RWPE2 (cell line): ENCODE results near the gene GPATCH4.
"Not testable (repeated sequence)": the region's sequence is repeated elsewhere in the genome, so short reads cannot be mapped to it uniquely, and the experiment has no call there.

Source experiments
- ATAC-seq: fragments of 200-7000 bp; cut with Tn5 transposase; 3 replicates; pipeline ENCODE4 v1.9.1; 2021; ENCODE audit warnings: low read depth
- DNase-seq: peaks from one replicate; pipeline ENCODE4 v3.0.0-alpha.2; 2020; ENCODE audit warnings: low spot score
- H3K27ac ChIP-seq: fragments of 450-650 bp; 2 replicates; pipeline ENCODE4 v1.5.1; 2017; ENCODE audit warnings: mild to moderate bottlenecking; ENCODE audit not compliant: poor library complexity, severe bottlenecking
- H3K27me3 ChIP-seq: fragments of 250-450 bp; sonication (Bioruptor Pico); 2 replicates; pipeline ENCODE4 v1.5.1; 2021; ENCODE audit warnings: mild to moderate bottlenecking, moderate library complexity; ENCODE audit not compliant: insufficient read depth, poor library complexity, severe bottlenecking
- H3K36me3 ChIP-seq: fragments of 250-450 bp; sonication (Bioruptor Pico); 2 replicates; pipeline ENCODE4 v1.5.1; 2020; ENCODE audit warnings: low read depth, mild to moderate bottlenecking, moderate library complexity
- H3K4me1 ChIP-seq: fragments of 250-450 bp; sonication (Bioruptor Pico); 2 replicates; pipeline ENCODE4 v1.5.1; 2021; ENCODE audit warnings: mild to moderate bottlenecking, moderate library complexity; ENCODE audit not compliant: insufficient read depth, poor library complexity, severe bottlenecking
- H3K4me3 ChIP-seq: fragments of 250-450 bp; sonication (Bioruptor Pico); 2 replicates; pipeline ENCODE4 v1.5.1; 2021; ENCODE audit warnings: mild to moderate bottlenecking, moderate library complexity; ENCODE audit not compliant: severe bottlenecking
- H3K9me3 ChIP-seq: fragments of 250-450 bp; sonication (Bioruptor Pico); 2 replicates; pipeline ENCODE4 v1.5.1; 2021; ENCODE audit warnings: mild to moderate bottlenecking, moderate library complexity; ENCODE audit not compliant: severe bottlenecking
- TF ChIP-seq, protein P1 (sequence below): fragments of 450-650 bp; IDR thresholded peaks from one replicate; pipeline ENCODE4 v1.5.1; 2017; ENCODE audit warnings: mild to moderate bottlenecking, moderate library complexity; ENCODE audit not compliant: poor library complexity, severe bottlenecking

GPATCH4 gene

GRCh38 chr1:156591432-156592157 lies 9.7 kb downstream of the GPATCH4 start, which contains the start of gene NAXE:
TSS of gene NAXE (plus strand) at chr1:156591776. CDS start at chr1:156591805, 29 bp downstream.
- Histone ChIP-seq H3K4me3 (peak within 1 kb of the TSS; percentile 72), H3K36me3 (peaks cover 40% of the 10 kb centered on the region), H3K27ac (peak within 1 kb of the TSS; percentile 37), H3K27me3 (no peaks in the 10 kb centered on the region), H3K4me1 (peaks cover 5% of the 10 kb centered on the region), H3K9me3 (no peaks in the 10 kb centered on the region)
- DNase-seq (no peak), ATAC-seq (peak; percentile 85)
- TF ChIP-seq, protein P1, sequence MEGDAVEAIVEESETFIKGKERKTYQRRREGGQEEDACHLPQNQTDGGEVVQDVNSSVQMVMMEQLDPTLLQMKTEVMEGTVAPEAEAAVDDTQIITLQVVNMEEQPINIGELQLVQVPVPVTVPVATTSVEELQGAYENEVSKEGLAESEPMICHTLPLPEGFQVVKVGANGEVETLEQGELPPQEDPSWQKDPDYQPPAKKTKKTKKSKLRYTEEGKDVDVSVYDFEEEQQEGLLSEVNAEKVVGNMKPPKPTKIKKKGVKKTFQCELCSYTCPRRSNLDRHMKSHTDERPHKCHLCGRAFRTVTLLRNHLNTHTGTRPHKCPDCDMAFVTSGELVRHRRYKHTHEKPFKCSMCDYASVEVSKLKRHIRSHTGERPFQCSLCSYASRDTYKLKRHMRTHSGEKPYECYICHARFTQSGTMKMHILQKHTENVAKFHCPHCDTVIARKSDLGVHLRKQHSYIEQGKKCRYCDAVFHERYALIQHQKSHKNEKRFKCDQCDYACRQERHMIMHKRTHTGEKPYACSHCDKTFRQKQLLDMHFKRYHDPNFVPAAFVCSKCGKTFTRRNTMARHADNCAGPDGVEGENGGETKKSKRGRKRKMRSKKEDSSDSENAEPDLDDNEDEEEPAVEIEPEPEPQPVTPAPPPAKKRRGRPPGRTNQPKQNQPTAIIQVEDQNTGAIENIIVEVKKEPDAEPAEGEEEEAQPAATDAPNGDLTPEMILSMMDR = no peak

- peak overlapping the region; percentile 72 for H3K4me3 ChIP-seq
- peaks cover 35% of the 10 kb centered on the region for H3K36me3 ChIP-seq
- no peaks in the 10 kb centered on the region for H3K27me3 ChIP-seq
- H3K27ac ChIP-seq = peak overlapping the region; percentile 37
- ATAC-seq (peak; percentile 9; the same call in 1 of the 3 replicates), DNase-seq (no peak)
- no peaks in the 10 kb centered on the region for H3K9me3 ChIP-seq
- H3K4me1 ChIP-seq = peaks cover 5% of the 10 kb centered on the region
- TF ChIP-seq, protein P1 = no peak
These were observed 10.2 kb downstream of the GPATCH4 start for GRCh38 chr1:156591181-156591431.

- Histone ChIP-seq H3K27me3 (no peaks in the 10 kb centered on the region), H3K27ac (peak overlapping the region; percentile 37), H3K36me3 (peaks cover 30% of the 10 kb centered on the region), H3K9me3 (no peaks in the 10 kb centered on the region), H3K4me1 (peaks cover 5% of the 10 kb centered on the region), H3K4me3 (peak overlapping the region; percentile 72)
- no peak for ATAC-seq
- DNase-seq = no peak
- TF ChIP-seq, protein P1 = no peak
These were observed 10.7 kb downstream of the GPATCH4 start for GRCh38 chr1:156590326-156591180.

GRCh38 chr1:156589546-156589945 lies 11.7 kb downstream of the GPATCH4 start:
- H3K4me1 ChIP-seq = peaks cover 5% of the 10 kb centered on the region
- no peak overlapping the region for H3K4me3 ChIP-seq
- H3K36me3 ChIP-seq = peaks cover 22% of the 10 kb centered on the region

GRCh38 chr1:156587927-156588326 lies 13.4 kb downstream of the GPATCH4 start:
- H3K9me3 ChIP-seq, DNase-seq, ATAC-seq: not testable (repeated sequence)

More at GRCh38 chr1:156589546-156589945, 11.7 kb downstream of the GPATCH4 start:
- Histone ChIP-seq H3K9me3 (no peaks in the 10 kb centered on the region), H3K27me3 (no peaks in the 10 kb centered on the region), H3K27ac (no peak overlapping the region)
- TF ChIP-seq, protein P1 = no peak
- ATAC-seq (no peak), DNase-seq (no peak)

More at GRCh38 chr1:156587927-156588326, 13.4 kb downstream of the GPATCH4 start:
- not testable (repeated sequence) for H3K4me1 ChIP-seq, H3K27me3 ChIP-seq, H3K27ac ChIP-seq, H3K36me3 ChIP-seq, H3K4me3 ChIP-seq
